H1 (cell line): Measurements from ENCODE around the gene NFIC. TPM values are rescaled to one million over a fixed set of nuclear protein-coding genes. Genes with fewer than 3 reads are reported as not detected.

ENCODE experiments used
- CHD2 ChIP-seq: IDR thresholded peaks from 2 replicates; pipeline ENCODE4 v1.6.1; 2012; ENCODE audit warnings: low read length, improper control_type of control experiment
- CREB1 ChIP-seq: IDR thresholded peaks from 2 replicates; pipeline ENCODE4 v1.6.1; 2012; ENCODE audit warnings: inconsistent platforms
- SIRT6 ChIP-seq: IDR thresholded peaks from one replicate; pipeline ENCODE4 v1.7.1; 2012; ENCODE audit warnings: low read length, inconsistent platforms
- TAF7 ChIP-seq: optimal IDR thresholded peaks from 2 replicates; pipeline ENCODE3; 2011; ENCODE audit warnings: low read depth, mild to moderate bottlenecking, inconsistent platforms, low read length, moderate library complexity, borderline replicate concordance
- TCF12 ChIP-seq: IDR thresholded peaks from 2 replicates; pipeline ENCODE4 v1.6.1; 2011; ENCODE audit warnings: low read depth, mild to moderate bottlenecking, low read length
- polyA plus RNA-seq, 7 experiments: library from polyadenylated mRNA; depleted of rRNA in 3 of 7; stranded (reverse) in 5 of 7; unstranded in 2 of 7; fragments of >200 nt in 5 of 7; fragments of 200-250 nt in 2 of 7; gene quantifications; 1 replicate in 5 of 7; 2 replicates in 1 of 7; 4 replicates in 1 of 7; pipeline versions ENCODE4 v1.2.1 to v1.2.3, GENCODE V29; 2011 to 2013; ENCODE audit warnings: missing spikeins in 2 of 7, mixed read lengths in 2 of 7
- total RNA-seq: library from RNA; stranded (reverse); fragmentation: NEBNext Ultra II Directional; extraction: Animal tissue kit (Norgen Biotek cat#: 25700); gene quantifications from 2 replicates; pipeline ENCODE4 v1.2.1, GENCODE V29; 2021
- TF ChIP-seq, protein P1 (sequence below): fragments of 300-600 bp; sonication (generic); IDR thresholded peaks from 2 replicates; pipeline ENCODE4 v1.7.1; 2012; ENCODE audit warnings: low read length, moderate library complexity, mild to moderate bottlenecking, inconsistent platforms; ENCODE audit not compliant: insufficient replicate concordance
- TF ChIP-seq, protein P2 (sequence below): IDR thresholded peaks from 2 replicates; pipeline ENCODE4 v1.6.1; 2012; ENCODE audit warnings: low read length, inconsistent platforms
- TF ChIP-seq, protein P3 (sequence below): IDR thresholded peaks from 2 replicates; pipeline ENCODE4 v1.6.1; 2011; ENCODE audit warnings: low read length, improper control_type of control experiment

The NFIC gene
- total and polyA plus RNA-seq, 2 of the 8 experiments (the other 6 are each of a cell fraction or from before 2014, with no cell fraction given) = 0.56 to 3.2 TPM

DNA sequence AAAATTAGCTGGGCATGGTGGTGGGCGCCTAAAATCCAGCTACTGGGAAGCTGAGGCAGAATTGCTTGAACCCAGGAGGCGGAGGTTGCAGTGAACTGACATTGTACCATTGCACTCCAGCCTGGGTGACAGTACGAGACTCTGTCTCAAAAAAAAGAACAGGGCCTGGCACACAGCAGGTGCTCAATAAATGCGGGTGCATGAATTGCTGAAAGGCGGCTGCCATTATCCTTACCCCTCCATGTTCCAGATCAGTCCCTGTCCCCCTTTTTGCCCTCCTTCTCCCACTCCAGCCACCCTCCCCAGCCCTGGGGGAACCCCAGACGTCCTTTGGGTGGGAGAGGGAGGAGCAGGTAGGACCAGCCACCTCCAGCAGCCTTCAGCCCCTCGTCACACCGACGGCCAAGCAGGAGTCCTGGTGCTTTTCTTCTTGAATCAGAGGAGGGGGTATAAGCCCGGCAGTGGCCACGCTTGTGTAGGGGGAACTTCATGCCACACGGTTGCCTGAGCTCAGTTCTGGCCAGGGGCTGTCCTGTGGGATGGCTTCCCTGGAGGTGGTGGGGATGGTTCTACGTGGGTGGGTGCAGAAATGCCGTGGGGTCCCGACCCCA lies 20.4 kb upstream of the NFIC start (continued):
- TF ChIP-seq, protein P1, sequence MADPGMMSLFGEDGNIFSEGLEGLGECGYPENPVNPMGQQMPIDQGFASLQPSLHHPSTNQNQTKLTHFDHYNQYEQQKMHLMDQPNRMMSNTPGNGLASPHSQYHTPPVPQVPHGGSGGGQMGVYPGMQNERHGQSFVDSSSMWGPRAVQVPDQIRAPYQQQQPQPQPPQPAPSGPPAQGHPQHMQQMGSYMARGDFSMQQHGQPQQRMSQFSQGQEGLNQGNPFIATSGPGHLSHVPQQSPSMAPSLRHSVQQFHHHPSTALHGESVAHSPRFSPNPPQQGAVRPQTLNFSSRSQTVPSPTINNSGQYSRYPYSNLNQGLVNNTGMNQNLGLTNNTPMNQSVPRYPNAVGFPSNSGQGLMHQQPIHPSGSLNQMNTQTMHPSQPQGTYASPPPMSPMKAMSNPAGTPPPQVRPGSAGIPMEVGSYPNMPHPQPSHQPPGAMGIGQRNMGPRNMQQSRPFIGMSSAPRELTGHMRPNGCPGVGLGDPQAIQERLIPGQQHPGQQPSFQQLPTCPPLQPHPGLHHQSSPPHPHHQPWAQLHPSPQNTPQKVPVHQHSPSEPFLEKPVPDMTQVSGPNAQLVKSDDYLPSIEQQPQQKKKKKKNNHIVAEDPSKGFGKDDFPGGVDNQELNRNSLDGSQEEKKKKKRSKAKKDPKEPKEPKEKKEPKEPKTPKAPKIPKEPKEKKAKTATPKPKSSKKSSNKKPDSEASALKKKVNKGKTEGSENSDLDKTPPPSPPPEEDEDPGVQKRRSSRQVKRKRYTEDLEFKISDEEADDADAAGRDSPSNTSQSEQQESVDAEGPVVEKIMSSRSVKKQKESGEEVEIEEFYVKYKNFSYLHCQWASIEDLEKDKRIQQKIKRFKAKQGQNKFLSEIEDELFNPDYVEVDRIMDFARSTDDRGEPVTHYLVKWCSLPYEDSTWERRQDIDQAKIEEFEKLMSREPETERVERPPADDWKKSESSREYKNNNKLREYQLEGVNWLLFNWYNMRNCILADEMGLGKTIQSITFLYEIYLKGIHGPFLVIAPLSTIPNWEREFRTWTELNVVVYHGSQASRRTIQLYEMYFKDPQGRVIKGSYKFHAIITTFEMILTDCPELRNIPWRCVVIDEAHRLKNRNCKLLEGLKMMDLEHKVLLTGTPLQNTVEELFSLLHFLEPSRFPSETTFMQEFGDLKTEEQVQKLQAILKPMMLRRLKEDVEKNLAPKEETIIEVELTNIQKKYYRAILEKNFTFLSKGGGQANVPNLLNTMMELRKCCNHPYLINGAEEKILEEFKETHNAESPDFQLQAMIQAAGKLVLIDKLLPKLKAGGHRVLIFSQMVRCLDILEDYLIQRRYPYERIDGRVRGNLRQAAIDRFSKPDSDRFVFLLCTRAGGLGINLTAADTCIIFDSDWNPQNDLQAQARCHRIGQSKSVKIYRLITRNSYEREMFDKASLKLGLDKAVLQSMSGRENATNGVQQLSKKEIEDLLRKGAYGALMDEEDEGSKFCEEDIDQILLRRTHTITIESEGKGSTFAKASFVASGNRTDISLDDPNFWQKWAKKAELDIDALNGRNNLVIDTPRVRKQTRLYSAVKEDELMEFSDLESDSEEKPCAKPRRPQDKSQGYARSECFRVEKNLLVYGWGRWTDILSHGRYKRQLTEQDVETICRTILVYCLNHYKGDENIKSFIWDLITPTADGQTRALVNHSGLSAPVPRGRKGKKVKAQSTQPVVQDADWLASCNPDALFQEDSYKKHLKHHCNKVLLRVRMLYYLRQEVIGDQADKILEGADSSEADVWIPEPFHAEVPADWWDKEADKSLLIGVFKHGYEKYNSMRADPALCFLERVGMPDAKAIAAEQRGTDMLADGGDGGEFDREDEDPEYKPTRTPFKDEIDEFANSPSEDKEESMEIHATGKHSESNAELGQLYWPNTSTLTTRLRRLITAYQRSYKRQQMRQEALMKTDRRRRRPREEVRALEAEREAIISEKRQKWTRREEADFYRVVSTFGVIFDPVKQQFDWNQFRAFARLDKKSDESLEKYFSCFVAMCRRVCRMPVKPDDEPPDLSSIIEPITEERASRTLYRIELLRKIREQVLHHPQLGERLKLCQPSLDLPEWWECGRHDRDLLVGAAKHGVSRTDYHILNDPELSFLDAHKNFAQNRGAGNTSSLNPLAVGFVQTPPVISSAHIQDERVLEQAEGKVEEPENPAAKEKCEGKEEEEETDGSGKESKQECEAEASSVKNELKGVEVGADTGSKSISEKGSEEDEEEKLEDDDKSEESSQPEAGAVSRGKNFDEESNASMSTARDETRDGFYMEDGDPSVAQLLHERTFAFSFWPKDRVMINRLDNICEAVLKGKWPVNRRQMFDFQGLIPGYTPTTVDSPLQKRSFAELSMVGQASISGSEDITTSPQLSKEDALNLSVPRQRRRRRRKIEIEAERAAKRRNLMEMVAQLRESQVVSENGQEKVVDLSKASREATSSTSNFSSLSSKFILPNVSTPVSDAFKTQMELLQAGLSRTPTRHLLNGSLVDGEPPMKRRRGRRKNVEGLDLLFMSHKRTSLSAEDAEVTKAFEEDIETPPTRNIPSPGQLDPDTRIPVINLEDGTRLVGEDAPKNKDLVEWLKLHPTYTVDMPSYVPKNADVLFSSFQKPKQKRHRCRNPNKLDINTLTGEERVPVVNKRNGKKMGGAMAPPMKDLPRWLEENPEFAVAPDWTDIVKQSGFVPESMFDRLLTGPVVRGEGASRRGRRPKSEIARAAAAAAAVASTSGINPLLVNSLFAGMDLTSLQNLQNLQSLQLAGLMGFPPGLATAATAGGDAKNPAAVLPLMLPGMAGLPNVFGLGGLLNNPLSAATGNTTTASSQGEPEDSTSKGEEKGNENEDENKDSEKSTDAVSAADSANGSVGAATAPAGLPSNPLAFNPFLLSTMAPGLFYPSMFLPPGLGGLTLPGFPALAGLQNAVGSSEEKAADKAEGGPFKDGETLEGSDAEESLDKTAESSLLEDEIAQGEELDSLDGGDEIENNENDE = no peak
- TF ChIP-seq TAF7 = no peak
- no peak for TF ChIP-seq CREB1
- TF ChIP-seq CHD2 = no peak
- TF ChIP-seq, protein P2, sequence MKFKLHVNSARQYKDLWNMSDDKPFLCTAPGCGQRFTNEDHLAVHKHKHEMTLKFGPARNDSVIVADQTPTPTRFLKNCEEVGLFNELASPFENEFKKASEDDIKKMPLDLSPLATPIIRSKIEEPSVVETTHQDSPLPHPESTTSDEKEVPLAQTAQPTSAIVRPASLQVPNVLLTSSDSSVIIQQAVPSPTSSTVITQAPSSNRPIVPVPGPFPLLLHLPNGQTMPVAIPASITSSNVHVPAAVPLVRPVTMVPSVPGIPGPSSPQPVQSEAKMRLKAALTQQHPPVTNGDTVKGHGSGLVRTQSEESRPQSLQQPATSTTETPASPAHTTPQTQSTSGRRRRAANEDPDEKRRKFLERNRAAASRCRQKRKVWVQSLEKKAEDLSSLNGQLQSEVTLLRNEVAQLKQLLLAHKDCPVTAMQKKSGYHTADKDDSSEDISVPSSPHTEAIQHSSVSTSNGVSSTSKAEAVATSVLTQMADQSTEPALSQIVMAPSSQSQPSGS = no peak
- TF ChIP-seq TCF12 = no peak
- no peak for TF ChIP-seq SIRT6
- TF ChIP-seq, protein P3, sequence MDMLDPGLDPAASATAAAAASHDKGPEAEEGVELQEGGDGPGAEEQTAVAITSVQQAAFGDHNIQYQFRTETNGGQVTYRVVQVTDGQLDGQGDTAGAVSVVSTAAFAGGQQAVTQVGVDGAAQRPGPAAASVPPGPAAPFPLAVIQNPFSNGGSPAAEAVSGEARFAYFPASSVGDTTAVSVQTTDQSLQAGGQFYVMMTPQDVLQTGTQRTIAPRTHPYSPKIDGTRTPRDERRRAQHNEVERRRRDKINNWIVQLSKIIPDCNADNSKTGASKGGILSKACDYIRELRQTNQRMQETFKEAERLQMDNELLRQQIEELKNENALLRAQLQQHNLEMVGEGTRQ = no peak
